Upper lobe of left lung (tissue), 4 donors: Measurements from ENCODE around the gene EXOC4.

Source experiments
- EP300 ChIP-seq, 4 donors: sonication (generic); formaldehyde crosslinking; IDR thresholded peaks; one replicate each; pipeline ENCODE4 v1.5.1; 2017; ENCODE audit warnings: antibody characterized with exemption in 4 of 4, control low read depth in 2 of 4
- POLR2A ChIP-seq, 4 donors: fragments of 450-650 bp; IDR thresholded peaks; one replicate each; pipeline ENCODE4 v1.5.1; 2016 to 2017; ENCODE audit warnings: antibody characterized with exemption in 4 of 4, mild to moderate bottlenecking in 2 of 4
- TF ChIP-seq, protein P1 (sequence below), 6 experiments: fragments of 450-650 bp in 4 of 6; fragments of 200-600 bp in 2 of 6; sonication (generic) in 2 of 6; IDR thresholded peaks; one replicate each; pipeline ENCODE4 v1.5.1; 2016 to 2019; ENCODE audit warnings: antibody characterized with exemption in 6 of 6

DNA sequence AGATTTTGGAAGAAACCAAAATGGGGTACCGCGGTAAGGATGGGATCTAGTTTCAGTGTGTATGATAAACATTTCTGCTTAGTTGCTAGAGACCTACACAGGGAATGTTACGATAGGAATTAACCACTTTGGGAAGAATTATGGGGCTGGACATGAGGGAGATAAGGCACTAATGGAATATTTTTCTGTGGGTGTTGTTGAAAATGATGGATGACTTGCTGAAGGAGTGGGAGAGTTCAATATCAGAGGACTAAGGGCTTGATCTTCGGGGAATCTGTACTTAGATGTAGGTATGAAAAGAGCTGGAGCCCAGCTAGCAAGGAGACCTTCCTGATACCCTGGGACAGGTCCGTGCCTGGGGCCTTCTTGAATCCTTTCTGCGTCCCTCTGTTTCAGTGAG lies 303.7 kb downstream of the EXOC4 start:
- TF ChIP-seq, protein P1, sequence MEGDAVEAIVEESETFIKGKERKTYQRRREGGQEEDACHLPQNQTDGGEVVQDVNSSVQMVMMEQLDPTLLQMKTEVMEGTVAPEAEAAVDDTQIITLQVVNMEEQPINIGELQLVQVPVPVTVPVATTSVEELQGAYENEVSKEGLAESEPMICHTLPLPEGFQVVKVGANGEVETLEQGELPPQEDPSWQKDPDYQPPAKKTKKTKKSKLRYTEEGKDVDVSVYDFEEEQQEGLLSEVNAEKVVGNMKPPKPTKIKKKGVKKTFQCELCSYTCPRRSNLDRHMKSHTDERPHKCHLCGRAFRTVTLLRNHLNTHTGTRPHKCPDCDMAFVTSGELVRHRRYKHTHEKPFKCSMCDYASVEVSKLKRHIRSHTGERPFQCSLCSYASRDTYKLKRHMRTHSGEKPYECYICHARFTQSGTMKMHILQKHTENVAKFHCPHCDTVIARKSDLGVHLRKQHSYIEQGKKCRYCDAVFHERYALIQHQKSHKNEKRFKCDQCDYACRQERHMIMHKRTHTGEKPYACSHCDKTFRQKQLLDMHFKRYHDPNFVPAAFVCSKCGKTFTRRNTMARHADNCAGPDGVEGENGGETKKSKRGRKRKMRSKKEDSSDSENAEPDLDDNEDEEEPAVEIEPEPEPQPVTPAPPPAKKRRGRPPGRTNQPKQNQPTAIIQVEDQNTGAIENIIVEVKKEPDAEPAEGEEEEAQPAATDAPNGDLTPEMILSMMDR (IDR thresholded peaks at IDR 0.05) = no peak
- no peak for TF ChIP-seq EP300 (IDR thresholded peaks at IDR 0.05)
- TF ChIP-seq POLR2A (IDR thresholded peaks at IDR 0.05) = no peak
